ENCODE results near the gene NOL12.

Gene NOL12

GRCh38 chr22:37733625-37734401, 47.7 kb downstream of the NOL12 start:
- in situ Hi-C loops (cut with MboI; ENCODE audit: low pct_unique_long_range_greater_than_20kb, low sequenced_read_pairs) = no loop called here
- DNase-seq = no peak

DNA sequence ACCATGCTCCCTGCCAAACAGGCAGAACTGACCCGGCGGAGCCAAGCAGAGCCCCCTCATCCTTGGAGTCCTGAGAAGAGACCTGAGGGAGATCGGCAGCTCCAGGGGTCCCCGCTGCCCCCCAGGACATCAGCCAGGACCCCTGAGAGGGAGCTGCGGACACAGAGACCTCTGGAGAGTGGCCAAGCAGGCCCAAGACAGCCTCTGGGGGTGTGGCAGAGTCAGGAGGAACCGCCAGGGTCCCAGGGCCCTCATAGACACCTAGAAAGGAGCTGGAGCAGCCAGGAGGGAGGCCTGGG, 48.2 kb downstream of the NOL12 start:
- no peak for DNase-seq
- in situ Hi-C loops (cut with MboI; ENCODE audit: low pct_unique_long_range_greater_than_20kb, low sequenced_read_pairs) = no loop called here

GRCh38 chr22:37734964-37735451, 48.9 kb downstream of the NOL12 start:
- no peak for DNase-seq
- in situ Hi-C loops (cut with MboI; ENCODE audit: low pct_unique_long_range_greater_than_20kb, low sequenced_read_pairs) = no loop called here

GRCh38 chr22:37739035-37739434, 52.9 kb downstream of the NOL12 start:
- no peak for DNase-seq

GRCh38 chr22:37739611-37740049, 53.5 kb downstream of the NOL12 start:
- peak; percentile 63 for DNase-seq
- in situ Hi-C loops (cut with MboI; ENCODE audit: low pct_unique_long_range_greater_than_20kb, low sequenced_read_pairs) = no loop called here

More at GRCh38 chr22:37739035-37739434, 52.9 kb downstream of the NOL12 start:
- in situ Hi-C loops (cut with MboI; ENCODE audit: low pct_unique_long_range_greater_than_20kb, low sequenced_read_pairs) = no loop called here

DNA sequence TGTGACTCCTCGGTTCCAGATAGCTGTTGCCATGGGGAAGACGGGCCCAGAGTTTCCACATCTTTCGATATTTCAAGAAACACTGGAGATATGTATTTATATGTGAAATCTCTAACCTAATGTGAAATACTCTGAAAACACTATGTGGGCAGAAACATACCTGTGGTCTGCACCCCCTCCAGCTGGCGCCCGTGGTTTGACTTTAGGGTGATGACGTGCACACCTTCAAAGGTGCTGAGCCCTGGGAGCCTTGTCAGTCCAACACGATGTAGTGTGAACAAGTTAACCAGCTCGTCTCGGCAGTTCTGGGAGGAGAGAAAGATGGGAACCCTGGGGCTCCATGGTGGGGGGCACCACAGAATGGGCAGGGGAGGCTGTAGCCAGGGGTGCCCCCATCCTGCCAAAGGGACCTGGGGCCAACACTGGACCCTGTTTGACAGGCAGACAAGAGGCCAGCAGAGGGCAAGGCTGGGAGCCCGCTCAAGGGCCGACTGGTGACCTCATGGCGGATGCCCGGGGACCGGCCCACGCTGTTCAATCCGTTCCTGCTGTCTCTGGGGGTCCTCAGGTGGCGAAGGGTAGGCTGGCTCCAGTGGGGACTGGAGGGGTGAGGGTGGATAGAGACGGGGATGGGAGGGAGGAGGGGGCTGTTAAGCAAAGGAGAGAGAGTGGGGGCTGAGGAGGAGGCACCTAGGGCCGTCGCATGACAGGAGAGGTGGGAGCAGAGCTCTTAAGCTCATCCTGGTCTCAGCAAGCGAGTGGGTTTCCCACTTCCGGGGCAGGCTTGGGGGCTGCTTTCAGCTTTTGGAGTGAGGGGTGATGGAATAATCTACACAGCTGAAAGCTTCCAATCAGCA, 54.5 kb downstream of the NOL12 start:
- DNase-seq = no peak
- in situ Hi-C loops (cut with MboI; ENCODE audit: low pct_unique_long_range_greater_than_20kb, low sequenced_read_pairs) = no loop called here

DNA sequence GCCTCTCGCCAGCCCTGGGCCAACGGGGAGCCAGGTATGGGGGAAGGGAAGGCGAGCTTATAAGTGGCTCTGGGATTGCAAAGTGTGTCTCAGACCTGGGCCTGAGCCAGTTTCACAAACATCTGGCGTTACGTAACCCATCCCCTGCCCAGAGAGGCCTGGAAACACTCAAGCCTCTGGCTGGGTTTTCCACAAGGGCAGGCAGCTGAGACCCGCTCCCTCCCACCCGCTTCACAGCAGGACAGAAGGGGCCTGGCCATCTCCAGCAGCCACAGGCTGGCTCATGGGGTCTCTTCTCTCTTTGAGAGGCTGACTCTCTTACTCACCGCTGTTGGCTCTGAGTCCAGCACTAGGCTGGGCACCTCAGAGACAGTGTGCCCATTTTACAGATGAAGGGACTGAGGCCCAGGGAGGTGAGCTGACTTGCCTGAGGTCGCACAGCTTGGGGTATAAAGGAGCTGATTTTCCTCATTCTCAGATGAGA, 55.2 kb downstream of the NOL12 start:
- peak; percentile 81 for DNase-seq
- in situ Hi-C loops (cut with MboI; ENCODE audit: low pct_unique_long_range_greater_than_20kb, low sequenced_read_pairs) = no loop called here

GRCh38 chr22:37742376-37743171, 56.4 kb downstream of the NOL12 start:
- in situ Hi-C loops (cut with MboI; ENCODE audit: low pct_unique_long_range_greater_than_20kb, low sequenced_read_pairs) = no loop called here

More at GRCh38 chr22:37742376-37743171, 56.4 kb downstream of the NOL12 start:
- peak; percentile 45 for DNase-seq
